ENCODE measurements around the gene PRSS23. TPM values are rescaled to one million over a fixed set of nuclear protein-coding genes. Genes with fewer than 3 reads are reported as not detected.

Gene PRSS23
- total RNA-seq, 2 experiments from 2014 or later, result 0.05 TPM; not detected in 1

DNA sequence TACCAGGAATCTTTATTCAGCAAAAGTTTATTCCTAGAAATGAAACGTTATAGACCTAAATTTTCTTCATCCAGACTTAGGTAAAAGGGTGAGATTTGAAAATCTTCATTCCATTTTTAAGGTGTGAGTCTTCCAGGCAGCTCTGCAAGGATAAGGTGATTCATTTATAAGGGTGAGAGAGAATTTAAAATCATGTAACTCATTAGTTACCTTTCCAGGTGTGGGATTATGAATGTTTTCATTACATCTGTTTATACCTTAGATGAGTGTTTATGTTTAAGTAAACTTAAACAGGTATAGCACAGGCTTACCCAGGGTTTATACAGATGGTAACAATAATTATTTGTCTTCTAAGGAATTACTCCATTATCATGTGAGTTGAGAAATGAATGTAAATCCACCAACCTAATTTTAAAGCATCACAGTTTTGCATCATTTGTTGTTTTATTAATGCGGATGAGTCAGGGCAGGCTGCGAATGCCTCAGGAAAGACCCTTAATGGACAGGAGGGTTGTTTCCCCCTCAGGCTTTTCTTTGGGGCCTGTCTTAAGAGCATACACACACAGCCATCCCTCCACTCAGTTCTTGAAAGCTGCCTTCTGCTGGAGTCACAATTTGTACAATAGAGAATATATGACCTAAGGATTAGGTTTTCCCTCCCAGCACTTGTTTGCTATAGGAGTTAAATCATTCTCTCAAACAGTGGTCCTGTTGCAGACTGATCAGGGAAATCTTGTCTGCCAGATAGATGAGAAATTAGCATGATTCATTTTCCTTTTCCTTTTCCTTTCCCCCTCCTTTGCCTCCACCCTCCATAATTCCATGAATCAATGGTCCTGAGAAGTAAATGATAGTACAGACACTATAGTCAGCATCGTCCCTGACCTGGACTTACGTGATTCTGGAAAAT lies 3.0 kb downstream of the PRSS23 start:
- DNase-seq (no peak), ATAC-seq (ENCODE audit: poor library complexity) (no peak)
- Histone ChIP-seq H3K27me3 (ENCODE audit: control insufficient read depth in 1 of 2, insufficient read depth in 2 of 2, low read length in 2 of 2) (peaks cover 20 to 35% of the 10 kb centered on the region in 2 experiments), H3K36me3 (ENCODE audit: insufficient read depth, low read length) (no peaks in the 10 kb centered on the region), H3K4me1 (ENCODE audit: insufficient read depth, low read length) (peaks cover 4% of the 10 kb centered on the region), H3K27ac (ENCODE audit: low read depth in 1 of 2, low read length in 2 of 2) (no peak overlapping the region), H3K9me3 (ENCODE audit: control insufficient read depth in 1 of 2, insufficient read depth in 1 of 2, low read length in 2 of 2) (no peaks in the 10 kb centered on the region), H3K4me3 (ENCODE audit: low read length) (no peak overlapping the region)
- intact Hi-C loops (cut with DNase I, micrococcal nuclease), result no loop called here
- Mint-ChIP-seq H3K27ac (no peak overlapping the region), H3K27me3 (peaks cover 49% of the 10 kb centered on the region), H3K9me3 (no peaks in the 10 kb centered on the region), H3K4me1 (ENCODE audit: low read depth) (no peaks in the 10 kb centered on the region), H3K36me3 (ENCODE audit: low read depth) (no peaks in the 10 kb centered on the region), H3K4me3 (no peak overlapping the region)
- CTCF ChIA-PET, result no interaction called here
- POLR2A ChIA-PET, result no interaction called here
- TF ChIP-seq, protein P1, sequence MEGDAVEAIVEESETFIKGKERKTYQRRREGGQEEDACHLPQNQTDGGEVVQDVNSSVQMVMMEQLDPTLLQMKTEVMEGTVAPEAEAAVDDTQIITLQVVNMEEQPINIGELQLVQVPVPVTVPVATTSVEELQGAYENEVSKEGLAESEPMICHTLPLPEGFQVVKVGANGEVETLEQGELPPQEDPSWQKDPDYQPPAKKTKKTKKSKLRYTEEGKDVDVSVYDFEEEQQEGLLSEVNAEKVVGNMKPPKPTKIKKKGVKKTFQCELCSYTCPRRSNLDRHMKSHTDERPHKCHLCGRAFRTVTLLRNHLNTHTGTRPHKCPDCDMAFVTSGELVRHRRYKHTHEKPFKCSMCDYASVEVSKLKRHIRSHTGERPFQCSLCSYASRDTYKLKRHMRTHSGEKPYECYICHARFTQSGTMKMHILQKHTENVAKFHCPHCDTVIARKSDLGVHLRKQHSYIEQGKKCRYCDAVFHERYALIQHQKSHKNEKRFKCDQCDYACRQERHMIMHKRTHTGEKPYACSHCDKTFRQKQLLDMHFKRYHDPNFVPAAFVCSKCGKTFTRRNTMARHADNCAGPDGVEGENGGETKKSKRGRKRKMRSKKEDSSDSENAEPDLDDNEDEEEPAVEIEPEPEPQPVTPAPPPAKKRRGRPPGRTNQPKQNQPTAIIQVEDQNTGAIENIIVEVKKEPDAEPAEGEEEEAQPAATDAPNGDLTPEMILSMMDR (IDR thresholded peaks at IDR 0.05), result no peak

DNA sequence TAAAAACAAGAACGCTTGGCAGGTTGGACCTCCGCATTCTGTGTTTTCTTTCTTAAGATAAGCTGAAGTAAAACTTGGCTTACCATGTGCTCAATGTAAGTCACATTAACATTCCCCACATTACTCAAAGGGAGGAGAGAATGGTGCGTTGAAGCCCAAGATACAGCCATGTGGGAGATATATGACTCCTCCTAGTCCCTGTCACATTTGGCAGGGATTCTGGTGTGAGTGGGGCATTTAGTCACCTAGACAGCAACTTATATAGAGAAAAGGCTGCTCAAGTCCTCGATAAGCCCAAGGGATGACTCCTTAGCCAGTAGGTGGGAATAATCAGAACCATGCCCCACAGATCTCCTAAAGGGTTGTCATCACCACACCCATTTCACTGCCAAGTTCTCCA lies 4.6 kb downstream of the PRSS23 start:
- no peak overlapping the region for H3K4me3 Mint-ChIP-seq
- Histone ChIP-seq H3K27ac (ENCODE audit: low read depth in 1 of 2, low read length in 2 of 2) (no peak overlapping the region), H3K36me3 (ENCODE audit: insufficient read depth, low read length) (no peaks in the 10 kb centered on the region), H3K9me3 (ENCODE audit: control insufficient read depth in 1 of 2, insufficient read depth in 1 of 2, low read length in 2 of 2) (no peaks in the 10 kb centered on the region), H3K27me3 (ENCODE audit: control insufficient read depth in 1 of 2, insufficient read depth in 2 of 2, low read length in 2 of 2) (peaks cover 14 to 24% of the 10 kb centered on the region in 2 experiments), H3K4me3 (ENCODE audit: low read length) (no peak overlapping the region), H3K4me1 (ENCODE audit: insufficient read depth, low read length) (peaks cover 4% of the 10 kb centered on the region)
- H3K9me3 Mint-ChIP-seq, result no peaks in the 10 kb centered on the region
- intact Hi-C loops (cut with DNase I, micrococcal nuclease), result no loop called here
- no peaks in the 10 kb centered on the region for H3K4me1 Mint-ChIP-seq (ENCODE audit: low read depth)
- peaks cover 40% of the 10 kb centered on the region for H3K27me3 Mint-ChIP-seq
- H3K27ac Mint-ChIP-seq, result no peak overlapping the region
- H3K36me3 Mint-ChIP-seq (ENCODE audit: low read depth), result no peaks in the 10 kb centered on the region
- no peak for ATAC-seq (ENCODE audit: poor library complexity)
- ChIA-PET POLR2A (no interaction called here), CTCF (no interaction called here)
- TF ChIP-seq, protein P1 (IDR thresholded peaks at IDR 0.05), result no peak
- DNase-seq, result no peak

DNA sequence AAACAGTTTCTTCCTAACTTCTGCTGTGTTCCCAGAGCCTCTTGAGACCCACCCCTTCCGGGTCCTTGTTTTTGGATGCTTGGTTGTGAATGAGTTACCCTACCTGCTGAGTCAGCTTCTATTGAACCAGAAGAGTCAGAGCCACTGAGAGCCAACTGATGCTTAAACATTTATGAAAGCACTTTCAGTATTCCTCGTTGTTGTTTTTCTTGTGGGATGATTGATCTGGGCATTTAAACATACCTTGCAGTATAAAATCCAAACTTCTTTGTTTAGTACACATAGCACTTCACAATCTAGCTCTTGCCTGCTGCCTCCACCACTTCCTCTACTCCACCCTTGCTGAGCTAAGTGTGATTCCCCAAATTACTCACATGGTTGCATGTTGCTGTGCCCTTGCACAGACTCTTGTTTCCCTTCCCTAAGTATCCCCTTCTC lies 5.5 kb downstream of the PRSS23 start:
- intact Hi-C loops (cut with DNase I, micrococcal nuclease), result no loop called here
- no peaks in the 10 kb centered on the region for H3K9me3 Mint-ChIP-seq
- H3K27ac Mint-ChIP-seq, result no peak overlapping the region
- POLR2A ChIA-PET, result no interaction called here
- DNase-seq, result peak in 3 of 14 experiments; percentile 20 to 65 (median 33)
- no peak overlapping the region for H3K27ac ChIP-seq (ENCODE audit: low read depth in 1 of 2, low read length in 2 of 2)
- peaks cover under 1% of the 10 kb centered on the region for H3K4me1 ChIP-seq (ENCODE audit: insufficient read depth, low read length)
- H3K27me3 Mint-ChIP-seq, result peaks cover 37% of the 10 kb centered on the region
- no peaks in the 10 kb centered on the region for H3K4me1 Mint-ChIP-seq (ENCODE audit: low read depth)
- TF ChIP-seq, protein P1 (IDR thresholded peaks at IDR 0.05), result no peak
- CTCF ChIA-PET, result no interaction called here
- no peak overlapping the region for H3K4me3 Mint-ChIP-seq
- peaks cover 11 to 21% of the 10 kb centered on the region in 2 experiments for H3K27me3 ChIP-seq (ENCODE audit: control insufficient read depth in 1 of 2, insufficient read depth in 2 of 2, low read length in 2 of 2)
- no peaks in the 10 kb centered on the region for H3K36me3 ChIP-seq (ENCODE audit: insufficient read depth, low read length)
- no peak overlapping the region for H3K4me3 ChIP-seq (ENCODE audit: low read length)
- no peaks in the 10 kb centered on the region for H3K36me3 Mint-ChIP-seq (ENCODE audit: low read depth)
- no peak for ATAC-seq (ENCODE audit: poor library complexity)
- no peaks in the 10 kb centered on the region for H3K9me3 ChIP-seq (ENCODE audit: control insufficient read depth in 1 of 2, insufficient read depth in 1 of 2, low read length in 2 of 2)
